Body of pancreas (tissue), 2 donors: ENCODE measurements around the gene LACTB. TPM values are rescaled to one million over a fixed set of nuclear protein-coding genes. Genes with fewer than 3 reads are reported as not detected.

Experiments used
- total RNA-seq, 2 donors: library from RNA; depleted of rRNA; stranded (reverse); fragments of >200 nt; gene quantifications; one replicate each; pipeline ENCODE4 v1.1.0, GENCODE V29; 2016

LACTB gene
- total RNA-seq, 2 donors from 2014 or later = 7.6 to 8.6 TPM

Other genes starting within 250 kb of the LACTB start
- 100 to 1,000 TPM; 417 to 435 TPM for gene TPM1, start 79.1 kb upstream of the LACTB start, total RNA-seq
- gene RPS27L, start 35.6 kb downstream of the LACTB start, total RNA-seq = 10 to 100 TPM; 15.2 to 37.9 TPM
- 10 to 100 TPM; 12.5 to 14.0 TPM for gene RAB8B, start 67.7 kb downstream of the LACTB start, total RNA-seq
- gene APH1B, start 155.7 kb downstream of the LACTB start, total RNA-seq = 10 to 100 TPM in 1 of 2 donors, 1 to 10 TPM in 1; 6.9 to 12.7 TPM